ENCODE measurements around the gene SYNE2. TPM values are rescaled to one million over a fixed set of nuclear protein-coding genes. Genes with fewer than 3 reads are reported as not detected.

The SYNE2 gene
- total and polyA plus RNA-seq, 12 donors = 43.6 to 205 (median 103) TPM

DNA sequence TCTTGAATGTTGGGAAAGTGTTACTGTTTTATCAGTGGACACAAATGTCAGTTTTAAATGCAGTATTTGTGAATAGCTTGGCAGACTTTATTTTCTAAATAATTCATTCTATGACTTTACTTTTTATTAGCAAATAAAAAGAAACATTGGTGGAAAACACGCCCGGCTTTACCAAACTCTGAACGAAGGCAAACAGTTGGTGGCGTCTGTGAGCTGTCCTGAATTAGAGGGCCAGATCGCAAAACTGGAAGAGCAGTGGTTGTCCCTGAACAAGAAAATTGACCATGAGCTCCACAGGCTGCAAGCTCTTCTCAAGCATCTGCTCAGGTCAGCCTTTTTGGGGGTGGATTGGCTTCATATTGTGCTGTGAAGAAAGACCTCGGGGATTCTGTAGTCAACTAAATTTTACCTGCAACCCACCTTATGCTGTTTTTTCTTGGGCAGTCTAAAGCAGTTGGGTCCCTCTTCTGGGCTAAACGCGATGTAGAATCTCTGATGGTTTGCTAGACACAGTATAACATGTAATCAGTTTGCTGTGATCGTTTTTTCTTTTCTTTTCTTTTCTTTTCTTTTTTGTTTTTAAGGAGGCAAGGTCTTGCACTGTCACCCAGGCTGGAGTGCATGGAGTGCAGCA, 285.0 kb downstream of the SYNE2 start:
- TF ChIP-seq, protein P1, sequence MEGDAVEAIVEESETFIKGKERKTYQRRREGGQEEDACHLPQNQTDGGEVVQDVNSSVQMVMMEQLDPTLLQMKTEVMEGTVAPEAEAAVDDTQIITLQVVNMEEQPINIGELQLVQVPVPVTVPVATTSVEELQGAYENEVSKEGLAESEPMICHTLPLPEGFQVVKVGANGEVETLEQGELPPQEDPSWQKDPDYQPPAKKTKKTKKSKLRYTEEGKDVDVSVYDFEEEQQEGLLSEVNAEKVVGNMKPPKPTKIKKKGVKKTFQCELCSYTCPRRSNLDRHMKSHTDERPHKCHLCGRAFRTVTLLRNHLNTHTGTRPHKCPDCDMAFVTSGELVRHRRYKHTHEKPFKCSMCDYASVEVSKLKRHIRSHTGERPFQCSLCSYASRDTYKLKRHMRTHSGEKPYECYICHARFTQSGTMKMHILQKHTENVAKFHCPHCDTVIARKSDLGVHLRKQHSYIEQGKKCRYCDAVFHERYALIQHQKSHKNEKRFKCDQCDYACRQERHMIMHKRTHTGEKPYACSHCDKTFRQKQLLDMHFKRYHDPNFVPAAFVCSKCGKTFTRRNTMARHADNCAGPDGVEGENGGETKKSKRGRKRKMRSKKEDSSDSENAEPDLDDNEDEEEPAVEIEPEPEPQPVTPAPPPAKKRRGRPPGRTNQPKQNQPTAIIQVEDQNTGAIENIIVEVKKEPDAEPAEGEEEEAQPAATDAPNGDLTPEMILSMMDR (IDR thresholded peaks at IDR 0.05) = peak in 8 of 9 donors; percentile 12 to 53 (median 34)
- peak in 1 of 8 donors; percentile 49 for ATAC-seq
- no peak for DNase-seq
- Histone ChIP-seq H3K4me1 (no peaks in the 10 kb centered on the region), H3K36me3 (peaks cover 0 to 95% (median 27%) of the 10 kb centered on the region in 9 donors), H3K4me3 (no peak overlapping the region), H3K9me3 (no peaks in the 10 kb centered on the region), H3K27me3 (no peaks in the 10 kb centered on the region), H3K27ac (no peak overlapping the region)
- intact Hi-C loops (cut with DNase I) = loop anchor here in 6 of 10 donors (5.0 to 10.0 kb wide), 4 partner anchors 155 to 165 kb away; partner anchors contain the start of gene ESR2 (in 3 of the 6)
- WGBS, 2 donors = 84 to 90% methylated on average over 9 of the region's 9 CpGs

- no peak overlapping the region for H3K4me3 ChIP-seq
- ATAC-seq (peak in 1 of 8 donors; percentile 21), DNase-seq (no peak)
- 78 to 80% methylated on average over 7 of the region's 7 CpGs for WGBS, 2 donors
- H3K27ac ChIP-seq = peak overlapping the region in 1 of 10 donors; percentile 26
- intact Hi-C loops (cut with DNase I) = no loop called here
- H3K4me1 ChIP-seq = peaks cover 0 to 11% (median 0%) of the 10 kb centered on the region in 9 donors
- H3K36me3 ChIP-seq = peaks cover 0 to 96% (median 37%) of the 10 kb centered on the region in 9 donors
- TF ChIP-seq, protein P1 (IDR thresholded peaks at IDR 0.05) = no peak
- H3K9me3 ChIP-seq = no peaks in the 10 kb centered on the region
- H3K27me3 ChIP-seq = no peaks in the 10 kb centered on the region
These were observed 294.5 kb downstream of the SYNE2 start for GRCh38 chr14:64147126-64147790.

GRCh38 chr14:64149921-64150320, 297.1 kb downstream of the SYNE2 start:
- H3K27me3 ChIP-seq = no peaks in the 10 kb centered on the region
- H3K4me3 ChIP-seq = no peak overlapping the region
- DNase-seq = no peak
- H3K9me3 ChIP-seq = no peaks in the 10 kb centered on the region
- peaks cover 0 to 11% (median 0%) of the 10 kb centered on the region in 9 donors for H3K4me1 ChIP-seq
- 87 to 89% methylated on average over 8 of the region's 8 CpGs for WGBS, 2 donors
- H3K27ac ChIP-seq = no peak overlapping the region
- TF ChIP-seq, protein P1 (IDR thresholded peaks at IDR 0.05) = no peak
- ATAC-seq = no peak
- H3K36me3 ChIP-seq = peaks cover 0 to 96% (median 20%) of the 10 kb centered on the region in 9 donors
- intact Hi-C loops (cut with DNase I) = no loop called here

DNA sequence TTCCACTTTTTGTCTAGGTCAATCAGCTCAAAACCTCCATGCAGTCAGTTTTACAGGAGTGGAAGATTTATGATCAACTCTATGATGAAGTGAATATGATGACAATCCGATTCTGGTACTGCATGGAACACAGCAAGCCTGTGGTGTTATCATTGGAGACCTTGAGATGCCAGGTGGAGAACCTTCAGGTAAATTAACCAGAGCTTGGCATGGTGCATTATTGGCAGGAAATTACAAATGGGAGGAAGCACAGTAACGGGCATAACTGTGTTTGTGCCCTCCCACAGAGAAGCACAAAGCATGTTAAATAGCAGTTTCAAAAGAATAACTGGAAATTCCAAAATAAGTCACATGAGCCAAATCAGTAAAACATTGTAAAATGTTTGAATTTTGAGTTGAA, 305.8 kb downstream of the SYNE2 start:
- 95% methylated on average over 2 of the region's 2 CpGs for WGBS, 2 donors
- no peak for DNase-seq
- Histone ChIP-seq H3K27ac (no peak overlapping the region), H3K4me1 (no peaks in the 10 kb centered on the region), H3K9me3 (no peaks in the 10 kb centered on the region), H3K36me3 (peaks cover 0 to 99% (median 14%) of the 10 kb centered on the region in 9 donors), H3K4me3 (no peak overlapping the region), H3K27me3 (no peaks in the 10 kb centered on the region)
- TF ChIP-seq, protein P1 (IDR thresholded peaks at IDR 0.05) = no peak
- no peak for ATAC-seq
- intact Hi-C loops (cut with DNase I) = loop anchor here in 3 of 10 donors (5.0 kb wide), 2 partner anchors 134 to 139 kb away; partner anchors contain the start of gene ESR2 (in 1 of the 3)
